Mucosa of stomach (tissue), 1 donor: ENCODE results near the gene MAGI2.
"Not testable (repeated sequence)": the region's sequence is repeated elsewhere in the genome, so short reads cannot be mapped to it uniquely, and the experiment has no call there.

Experiments
- H3K27me3 ChIP-seq: one replicate; pipeline ENCODE4 v1.7.0; 2013; ENCODE audit warnings: mild to moderate bottlenecking, low read length; ENCODE audit not compliant: control insufficient read depth, insufficient read depth
- H3K36me3 ChIP-seq: one replicate; pipeline ENCODE4 v1.7.0; 2013; ENCODE audit warnings: low read length; ENCODE audit not compliant: control insufficient read depth, insufficient read depth
- H3K4me1 ChIP-seq: one replicate; pipeline ENCODE4 v1.7.0; 2013; ENCODE audit warnings: mild to moderate bottlenecking, low read length; ENCODE audit not compliant: control insufficient read depth, insufficient read depth
- H3K4me3 ChIP-seq: one replicate; pipeline ENCODE4 v1.7.0; 2013; ENCODE audit warnings: low read length
- H3K9ac ChIP-seq: one replicate; pipeline ENCODE4 v1.7.0; 2013; ENCODE audit warnings: mild to moderate bottlenecking, low read length, moderate library complexity
- H3K9me3 ChIP-seq: one replicate; pipeline ENCODE4 v1.7.0; 2013; ENCODE audit warnings: mild to moderate bottlenecking, low read length, moderate library complexity; ENCODE audit not compliant: control insufficient read depth
- donor health status: Pancreatic carcinoma.

MAGI2 gene

GRCh38 chr7:78007231-78007630, 1446.2 kb downstream of the MAGI2 start:
- no peaks in the 10 kb centered on the region for H3K36me3 ChIP-seq
- H3K4me1 ChIP-seq: no peaks in the 10 kb centered on the region
- H3K27me3 ChIP-seq: no peaks in the 10 kb centered on the region
- H3K9ac ChIP-seq: no peak overlapping the region
- no peaks in the 10 kb centered on the region for H3K9me3 ChIP-seq
- H3K4me3 ChIP-seq: no peak overlapping the region

- H3K27me3 ChIP-seq: no peaks in the 10 kb centered on the region
- H3K9ac ChIP-seq: no peak overlapping the region
- no peaks in the 10 kb centered on the region for H3K36me3 ChIP-seq
- no peaks in the 10 kb centered on the region for H3K9me3 ChIP-seq
- H3K4me1 ChIP-seq: no peaks in the 10 kb centered on the region
- H3K4me3 ChIP-seq: no peak overlapping the region
Observed at GRCh38 chr7:78006063-78006755, 1447.3 kb downstream of the MAGI2 start.

- Histone ChIP-seq H3K27me3 (no peaks in the 10 kb centered on the region), H3K36me3 (no peaks in the 10 kb centered on the region), H3K9ac (no peak overlapping the region), H3K4me1 (no peaks in the 10 kb centered on the region), H3K9me3 (no peaks in the 10 kb centered on the region), H3K4me3 (no peak overlapping the region)
Observed at GRCh38 chr7:78002715-78003114, 1450.8 kb downstream of the MAGI2 start.

- Histone ChIP-seq H3K27me3 (no peaks in the 10 kb centered on the region), H3K36me3 (no peaks in the 10 kb centered on the region), H3K4me3 (no peak overlapping the region), H3K4me1 (no peaks in the 10 kb centered on the region), H3K9ac (no peak overlapping the region), H3K9me3 (no peaks in the 10 kb centered on the region)
Observed at GRCh38 chr7:78002021-78002420, 1451.4 kb downstream of the MAGI2 start.

- H3K4me3 ChIP-seq, H3K9ac ChIP-seq, H3K27me3 ChIP-seq, H3K36me3 ChIP-seq, H3K4me1 ChIP-seq, H3K9me3 ChIP-seq: not testable (repeated sequence)
Observed at GRCh38 chr7:77999168-77999567, 1454.3 kb downstream of the MAGI2 start.

- Histone ChIP-seq H3K27me3 (no peaks in the 10 kb centered on the region), H3K9ac (no peak overlapping the region), H3K36me3 (no peaks in the 10 kb centered on the region), H3K9me3 (no peaks in the 10 kb centered on the region), H3K4me1 (peaks cover 2% of the 10 kb centered on the region), H3K4me3 (no peak overlapping the region)
Observed at GRCh38 chr7:77995717-77996116, 1457.8 kb downstream of the MAGI2 start.

- Histone ChIP-seq H3K9me3 (no peaks in the 10 kb centered on the region), H3K4me3 (no peak overlapping the region), H3K4me1 (peaks cover 14% of the 10 kb centered on the region), H3K36me3 (no peaks in the 10 kb centered on the region), H3K27me3 (no peaks in the 10 kb centered on the region), H3K9ac (no peak overlapping the region)
Observed at GRCh38 chr7:77993838-77994237, 1459.6 kb downstream of the MAGI2 start.

GRCh38 chr7:77991656-77992055, 1461.8 kb downstream of the MAGI2 start:
- H3K4me1 ChIP-seq: peaks cover 14% of the 10 kb centered on the region
- no peak overlapping the region for H3K9ac ChIP-seq
- H3K9me3 ChIP-seq: no peaks in the 10 kb centered on the region
- H3K27me3 ChIP-seq: no peaks in the 10 kb centered on the region
- H3K36me3 ChIP-seq: no peaks in the 10 kb centered on the region
- no peak overlapping the region for H3K4me3 ChIP-seq

- Histone ChIP-seq H3K4me1 (peaks cover 14% of the 10 kb centered on the region), H3K9ac (no peak overlapping the region), H3K4me3 (no peak overlapping the region), H3K27me3 (no peaks in the 10 kb centered on the region), H3K9me3 (no peaks in the 10 kb centered on the region), H3K36me3 (no peaks in the 10 kb centered on the region)
Observed at GRCh38 chr7:77989981-77990566, 1463.4 kb downstream of the MAGI2 start.

- H3K9me3 ChIP-seq: no peaks in the 10 kb centered on the region
- H3K27me3 ChIP-seq: no peaks in the 10 kb centered on the region
- H3K36me3 ChIP-seq: no peaks in the 10 kb centered on the region
- H3K9ac ChIP-seq: no peak overlapping the region
- no peak overlapping the region for H3K4me3 ChIP-seq
- H3K4me1 ChIP-seq: peaks cover 14% of the 10 kb centered on the region
Observed at GRCh38 chr7:77985974-77986339, 1467.5 kb downstream of the MAGI2 start.

- H3K9me3 ChIP-seq: no peaks in the 10 kb centered on the region
- H3K27me3 ChIP-seq: no peaks in the 10 kb centered on the region
- H3K4me3 ChIP-seq: no peak overlapping the region
- no peaks in the 10 kb centered on the region for H3K36me3 ChIP-seq
- H3K4me1 ChIP-seq: peaks cover 9% of the 10 kb centered on the region
- no peak overlapping the region for H3K9ac ChIP-seq
Observed at GRCh38 chr7:77985232-77985973, 1468.1 kb downstream of the MAGI2 start.

- H3K9ac ChIP-seq: no peak overlapping the region
- no peaks in the 10 kb centered on the region for H3K9me3 ChIP-seq
- H3K36me3 ChIP-seq: no peaks in the 10 kb centered on the region
- H3K27me3 ChIP-seq: no peaks in the 10 kb centered on the region
- H3K4me3 ChIP-seq: no peak overlapping the region
- no peaks in the 10 kb centered on the region for H3K4me1 ChIP-seq
Observed at GRCh38 chr7:77983973-77984372, 1469.5 kb downstream of the MAGI2 start.
